SU-DHL-6 (cell line): ENCODE data around the gene AHDC1.

ENCODE experiments used
- H2AFZ ChIP-seq: fragments of 200-600 bp; sonication (generic); 2 replicates; pipeline ENCODE4 v1.6.1; 2014; ENCODE audit warnings: low read depth, mild to moderate bottlenecking, moderate library complexity, mixed read lengths, antibody characterized with exemption, low read length; ENCODE audit not compliant: severe bottlenecking
- H3F3A ChIP-seq: fragments of 200-600 bp; shearing (Covaris generic); 2 replicates; pipeline ENCODE4 v1.6.0; 2016; ENCODE audit warnings: antibody characterized with exemption, mild to moderate bottlenecking; ENCODE audit not compliant: insufficient read depth
- H3K27ac ChIP-seq: fragments of 200-600 bp; sonication (generic); 2 replicates; pipeline ENCODE4 v1.5.1; 2016; ENCODE audit warnings: low read depth, mild to moderate bottlenecking, low read length, moderate library complexity, mixed read lengths
- H3K27me3 ChIP-seq: fragments of 200-600 bp; sonication (generic), shearing (Covaris generic); 2 replicates; pipeline ENCODE4 v1.6.0; 2014; ENCODE audit warnings: mild to moderate bottlenecking, low read length
- H3K36me3 ChIP-seq: fragments of 200-600 bp; sonication (generic); 2 replicates; pipeline ENCODE4 v1.6.1; 2014; ENCODE audit warnings: mild to moderate bottlenecking, low read length, mixed read lengths
- H3K4me2 ChIP-seq: fragments of 300-600, 200-600 bp; shearing (Covaris generic), sonication (generic); 2 replicates; pipeline ENCODE4 v1.6.0; 2014; ENCODE audit warnings: low read length, low read depth, mild to moderate bottlenecking; ENCODE audit not compliant: poor library complexity, severe bottlenecking
- H3K4me3 ChIP-seq: fragments of 200-600 bp; sonication (generic); 2 replicates; pipeline ENCODE4 v1.5.1; 2014; ENCODE audit warnings: antibody characterized with exemption, low read length, mild to moderate bottlenecking, mixed read lengths; ENCODE audit not compliant: insufficient read depth, poor library complexity, severe bottlenecking
- H3K79me2 ChIP-seq: fragments of 200-600 bp; sonication (generic); 2 replicates; pipeline ENCODE4 v1.6.1; 2014; ENCODE audit warnings: mild to moderate bottlenecking, low read length, moderate library complexity; ENCODE audit not compliant: insufficient read depth
- H3K9ac ChIP-seq: fragments of 200-600 bp; sonication (generic); 2 replicates; pipeline ENCODE4 v1.7.0; 2014; ENCODE audit warnings: mild to moderate bottlenecking, low read length
- H3K9me2 ChIP-seq: fragments of 200-600 bp; sonication (generic); replicated peaks from 2 replicates; pipeline ENCODE4 v1.6.1; 2014; ENCODE audit warnings: low read length; ENCODE audit not compliant: insufficient read depth
- H3K9me3 ChIP-seq: fragments of 200-600 bp; sonication (generic); 2 replicates; pipeline ENCODE4 v1.6.1; 2014; ENCODE audit warnings: low read length, mixed read lengths; ENCODE audit not compliant: insufficient read depth
- H4K20me1 ChIP-seq: fragments of 200-600 bp; sonication (generic); 2 replicates; pipeline ENCODE4 v1.6.1; 2014; ENCODE audit warnings: low read depth, mild to moderate bottlenecking, antibody characterized with exemption, low read length, moderate library complexity, mixed read lengths
- EZH2phosphoT487 ChIP-seq: fragments of 200-600 bp; sonication (generic), shearing (Covaris generic); conservative IDR thresholded peaks from 2 replicates; pipeline ENCODE4 v1.6.1; 2018; ENCODE audit warnings: mild to moderate bottlenecking, antibody characterized with exemption, low read length, moderate library complexity, mixed read lengths
- TF ChIP-seq, protein P1 (sequence below): fragments of 200-600 bp; sonication (generic); IDR thresholded peaks from one replicate; pipeline ENCODE4 v1.5.1; 2017; ENCODE audit warnings: antibody characterized with exemption, mild to moderate bottlenecking, low read length, moderate library complexity; ENCODE audit not compliant: insufficient read depth, poor library complexity, severe bottlenecking

Gene AHDC1

DNA sequence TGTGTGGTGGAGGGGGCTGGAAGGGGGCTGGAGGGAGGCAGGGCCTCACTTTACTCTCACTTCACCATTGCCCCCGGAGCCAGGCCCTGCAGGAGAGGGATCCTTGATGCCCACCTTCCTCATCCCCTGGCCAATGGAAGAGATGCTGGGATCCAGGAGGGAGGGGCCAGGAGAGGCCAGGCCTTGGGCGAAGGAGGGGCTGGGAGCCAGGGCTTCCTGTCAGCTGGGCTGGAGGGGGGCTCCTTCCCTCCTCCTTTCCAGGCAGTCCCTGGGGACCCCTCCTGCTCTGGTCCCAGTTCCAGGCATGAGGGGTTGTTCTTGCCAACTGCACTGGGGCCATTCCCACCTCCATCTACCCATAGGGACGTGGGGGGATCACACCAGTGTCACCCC lies 5.7 kb downstream of the AHDC1 start:
- H3K4me3 ChIP-seq = no peak overlapping the region
- no peaks in the 10 kb centered on the region; the same call in 1 of the 2 replicates for H4K20me1 ChIP-seq
- no peaks in the 10 kb centered on the region for H3K9me3 ChIP-seq
- H3F3A ChIP-seq = no peaks in the 10 kb centered on the region
- TF ChIP-seq, protein P1, sequence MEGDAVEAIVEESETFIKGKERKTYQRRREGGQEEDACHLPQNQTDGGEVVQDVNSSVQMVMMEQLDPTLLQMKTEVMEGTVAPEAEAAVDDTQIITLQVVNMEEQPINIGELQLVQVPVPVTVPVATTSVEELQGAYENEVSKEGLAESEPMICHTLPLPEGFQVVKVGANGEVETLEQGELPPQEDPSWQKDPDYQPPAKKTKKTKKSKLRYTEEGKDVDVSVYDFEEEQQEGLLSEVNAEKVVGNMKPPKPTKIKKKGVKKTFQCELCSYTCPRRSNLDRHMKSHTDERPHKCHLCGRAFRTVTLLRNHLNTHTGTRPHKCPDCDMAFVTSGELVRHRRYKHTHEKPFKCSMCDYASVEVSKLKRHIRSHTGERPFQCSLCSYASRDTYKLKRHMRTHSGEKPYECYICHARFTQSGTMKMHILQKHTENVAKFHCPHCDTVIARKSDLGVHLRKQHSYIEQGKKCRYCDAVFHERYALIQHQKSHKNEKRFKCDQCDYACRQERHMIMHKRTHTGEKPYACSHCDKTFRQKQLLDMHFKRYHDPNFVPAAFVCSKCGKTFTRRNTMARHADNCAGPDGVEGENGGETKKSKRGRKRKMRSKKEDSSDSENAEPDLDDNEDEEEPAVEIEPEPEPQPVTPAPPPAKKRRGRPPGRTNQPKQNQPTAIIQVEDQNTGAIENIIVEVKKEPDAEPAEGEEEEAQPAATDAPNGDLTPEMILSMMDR = no peak
- TF ChIP-seq EZH2phosphoT487 = no peak
- H3K9me2 ChIP-seq = no peaks in the 10 kb centered on the region
- no peak overlapping the region for H2AFZ ChIP-seq
- H3K27ac ChIP-seq = no peak overlapping the region
- no peak overlapping the region for H3K9ac ChIP-seq
- H3K27me3 ChIP-seq = no peaks in the 10 kb centered on the region
- H3K79me2 ChIP-seq = peaks cover 14% of the 10 kb centered on the region; the same call in 1 of the 2 replicates
- H3K36me3 ChIP-seq = no peaks in the 10 kb centered on the region
- H3K4me2 ChIP-seq = no peak overlapping the region

DNA sequence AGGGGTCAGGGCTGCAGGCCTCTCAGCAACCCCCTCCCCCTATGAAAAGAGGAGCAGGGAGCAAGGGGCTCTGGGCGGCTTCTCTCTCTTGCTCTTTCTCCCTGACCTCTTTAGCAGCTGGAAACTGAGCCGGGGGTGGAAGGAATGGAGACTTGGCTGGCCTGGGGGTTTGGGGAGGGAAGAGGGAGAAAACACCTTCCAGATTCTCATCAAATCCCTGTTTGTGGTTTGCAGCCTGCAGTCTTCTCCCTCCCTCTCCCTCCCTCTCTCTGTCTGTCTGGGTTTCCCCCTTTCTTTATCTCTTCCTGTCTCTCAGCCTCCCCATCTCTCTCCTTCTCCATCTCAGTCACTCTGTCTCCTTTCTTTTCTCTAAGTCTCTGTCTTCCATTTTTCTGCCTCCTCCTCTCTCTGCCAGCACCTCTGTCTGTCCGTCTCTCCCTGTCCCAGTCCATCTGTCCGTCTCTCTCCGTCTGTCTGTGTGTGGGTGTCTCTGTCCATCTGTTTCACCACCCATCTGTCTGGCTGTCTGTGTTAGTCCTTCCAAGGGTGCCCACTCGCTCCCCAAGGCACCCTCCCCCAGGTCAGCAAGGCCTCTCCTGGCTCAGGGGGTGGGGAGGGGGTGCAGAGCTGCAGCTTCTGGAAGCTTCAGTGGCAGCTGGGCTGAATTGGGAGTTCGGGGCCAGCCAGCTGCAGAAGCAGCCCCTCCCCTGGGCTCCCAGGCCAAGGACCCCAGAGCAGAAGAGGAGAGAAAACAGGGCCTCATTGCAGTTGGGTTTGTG lies 6.2 kb downstream of the AHDC1 start:
- Histone ChIP-seq H3K4me3 (no peak overlapping the region), H3K36me3 (no peaks in the 10 kb centered on the region), H4K20me1 (no peaks in the 10 kb centered on the region; the same call in 1 of the 2 replicates), H3K27ac (no peak overlapping the region), H3K9ac (no peak overlapping the region; the same call in 1 of the 2 replicates), H3K9me3 (no peaks in the 10 kb centered on the region), H3F3A (no peaks in the 10 kb centered on the region), H2AFZ (no peak overlapping the region), H3K79me2 (peaks cover 14% of the 10 kb centered on the region; the same call in 1 of the 2 replicates), H3K9me2 (no peaks in the 10 kb centered on the region), H3K4me2 (no peak overlapping the region), H3K27me3 (no peaks in the 10 kb centered on the region)
- TF ChIP-seq, protein P1 = no peak
- no peak for TF ChIP-seq EZH2phosphoT487

DNA sequence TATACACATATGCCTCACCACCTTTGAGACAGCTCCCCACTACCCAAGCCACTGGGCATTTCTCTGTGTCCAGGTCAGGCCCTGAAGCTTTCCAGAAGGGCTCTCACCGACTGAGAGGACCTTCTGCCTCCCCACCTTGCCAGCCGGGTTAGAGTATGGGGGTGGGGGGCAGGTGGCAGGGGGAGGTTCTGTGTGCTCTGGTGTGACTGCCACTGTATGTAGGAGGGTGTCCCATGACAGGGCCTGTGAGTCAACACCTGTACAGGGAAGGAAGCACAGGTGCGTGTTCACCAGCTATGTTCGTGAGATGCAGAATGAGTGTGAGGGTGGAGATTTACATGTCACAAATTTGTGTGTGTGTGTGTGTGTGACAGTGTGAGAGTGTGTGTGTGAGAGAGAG lies 7.0 kb downstream of the AHDC1 start:
- H3F3A ChIP-seq = no peaks in the 10 kb centered on the region
- TF ChIP-seq EZH2phosphoT487 = no peak
- TF ChIP-seq, protein P1 = no peak
- no peaks in the 10 kb centered on the region for H3K9me2 ChIP-seq
- H3K79me2 ChIP-seq = peaks cover 14% of the 10 kb centered on the region; the same call in 1 of the 2 replicates
- H3K4me2 ChIP-seq = no peak overlapping the region
- H3K9me3 ChIP-seq = no peaks in the 10 kb centered on the region
- no peaks in the 10 kb centered on the region; the same call in 1 of the 2 replicates for H4K20me1 ChIP-seq
- H2AFZ ChIP-seq = no peak overlapping the region
- no peak overlapping the region for H3K27ac ChIP-seq
- no peak overlapping the region for H3K4me3 ChIP-seq
- no peaks in the 10 kb centered on the region for H3K36me3 ChIP-seq
- H3K27me3 ChIP-seq = no peaks in the 10 kb centered on the region
- H3K9ac ChIP-seq = no peak overlapping the region
